Glutamatergic neuron (in vitro differentiated cells): ENCODE measurements around the gene CAP1. TPM values are rescaled to one million over a fixed set of nuclear protein-coding genes. Genes with fewer than 3 reads are reported as not detected.

Experiments used
- DNase-seq: peaks from one replicate; pipeline ENCODE4 v3.0.0; 2022
- H3K27ac Mint-ChIP-seq: one replicate; pipeline ENCODE4 v1.8.0; 2020; ENCODE audit warnings: mild to moderate bottlenecking, mixed read lengths, inconsistent platforms; ENCODE audit not compliant: unreplicated experiment
- H3K27me3 Mint-ChIP-seq: one replicate; pipeline ENCODE4 v1.8.0; 2020; ENCODE audit warnings: mild to moderate bottlenecking, moderate library complexity, mixed read lengths, inconsistent platforms; ENCODE audit not compliant: unreplicated experiment
- H3K36me3 Mint-ChIP-seq: one replicate; pipeline ENCODE4 v1.8.0; 2020; ENCODE audit warnings: mild to moderate bottlenecking, mixed read lengths, inconsistent platforms; ENCODE audit not compliant: unreplicated experiment
- H3K4me1 Mint-ChIP-seq: one replicate; pipeline ENCODE4 v1.8.0; 2020; ENCODE audit warnings: mild to moderate bottlenecking, low read depth, mixed read lengths, inconsistent platforms; ENCODE audit not compliant: unreplicated experiment
- H3K4me3 Mint-ChIP-seq: one replicate; pipeline ENCODE4 v1.8.0; 2020; ENCODE audit warnings: mild to moderate bottlenecking, mixed read lengths, inconsistent platforms; ENCODE audit not compliant: unreplicated experiment
- H3K9me3 Mint-ChIP-seq: one replicate; pipeline ENCODE4 v1.8.0; 2020; ENCODE audit warnings: mild to moderate bottlenecking, moderate library complexity, mixed read lengths, inconsistent platforms; ENCODE audit not compliant: unreplicated experiment
- CTCF ChIP-seq: fragments of 200-600 bp; sonication (generic); IDR thresholded peaks from one replicate; pipeline ENCODE4 v1.5.0; 2021; ENCODE audit not compliant: partially characterized antibody, unreplicated experiment
- total RNA-seq: library from RNA; stranded (reverse); fragmentation: NEBNext Ultra II Directional; extraction: Animal tissue kit (Norgen Biotek cat#: 25700); gene quantifications from one replicate; pipeline ENCODE4 v1.2.1, GENCODE V29; 2021; ENCODE audit not compliant: unreplicated experiment

CAP1 gene
- total RNA-seq, 1 donor from 2014 or later, result 293 TPM

GRCh38 chr1:40102896-40103295 lies 62.4 kb downstream of the CAP1 start:
- no peak for TF ChIP-seq CTCF
- no peak overlapping the region for H3K4me3 Mint-ChIP-seq

GRCh38 chr1:40105028-40105427 lies 64.5 kb downstream of the CAP1 start:
- Mint-ChIP-seq H3K36me3 (no peaks in the 10 kb centered on the region), H3K27me3 (peaks cover 2% of the 10 kb centered on the region), H3K4me1 (no peaks in the 10 kb centered on the region), H3K4me3 (no peak overlapping the region), H3K27ac (no peak overlapping the region), H3K9me3 (peaks cover 3% of the 10 kb centered on the region)
- DNase-seq, result no peak
- TF ChIP-seq CTCF, result no peak

More at GRCh38 chr1:40102896-40103295, 62.4 kb downstream of the CAP1 start:
- Mint-ChIP-seq H3K9me3 (no peaks in the 10 kb centered on the region), H3K4me1 (no peaks in the 10 kb centered on the region), H3K36me3 (no peaks in the 10 kb centered on the region), H3K27ac (no peak overlapping the region), H3K27me3 (no peaks in the 10 kb centered on the region)
- DNase-seq, result no peak

- Mint-ChIP-seq H3K4me3 (no peak overlapping the region), H3K9me3 (peaks cover 7% of the 10 kb centered on the region), H3K4me1 (no peaks in the 10 kb centered on the region), H3K27ac (no peak overlapping the region), H3K36me3 (peaks cover 6% of the 10 kb centered on the region), H3K27me3 (peaks cover 5% of the 10 kb centered on the region)
- no peak for DNase-seq
- no peak for TF ChIP-seq CTCF
Measured at GRCh38 chr1:40107290-40107959, 66.9 kb downstream of the CAP1 start.

- Mint-ChIP-seq H3K27ac (no peak overlapping the region), H3K4me1 (no peaks in the 10 kb centered on the region), H3K9me3 (peaks cover 7% of the 10 kb centered on the region), H3K36me3 (peaks cover 6% of the 10 kb centered on the region), H3K27me3 (peaks cover 6% of the 10 kb centered on the region), H3K4me3 (no peak overlapping the region)
- DNase-seq, result no peak
- TF ChIP-seq CTCF, result no peak
Measured at GRCh38 chr1:40110389-40110788, 69.9 kb downstream of the CAP1 start.

GRCh38 chr1:40114400-40114799 lies 73.9 kb downstream of the CAP1 start:
- DNase-seq, result no peak
- Mint-ChIP-seq H3K36me3 (peaks cover 6% of the 10 kb centered on the region), H3K4me3 (no peak overlapping the region), H3K4me1 (no peaks in the 10 kb centered on the region), H3K9me3 (peaks cover 6% of the 10 kb centered on the region), H3K27ac (no peak overlapping the region), H3K27me3 (peaks cover 4% of the 10 kb centered on the region)
- TF ChIP-seq CTCF, result no peak
